Measurements from ENCODE around the gene CTTN.

Gene CTTN

DNA sequence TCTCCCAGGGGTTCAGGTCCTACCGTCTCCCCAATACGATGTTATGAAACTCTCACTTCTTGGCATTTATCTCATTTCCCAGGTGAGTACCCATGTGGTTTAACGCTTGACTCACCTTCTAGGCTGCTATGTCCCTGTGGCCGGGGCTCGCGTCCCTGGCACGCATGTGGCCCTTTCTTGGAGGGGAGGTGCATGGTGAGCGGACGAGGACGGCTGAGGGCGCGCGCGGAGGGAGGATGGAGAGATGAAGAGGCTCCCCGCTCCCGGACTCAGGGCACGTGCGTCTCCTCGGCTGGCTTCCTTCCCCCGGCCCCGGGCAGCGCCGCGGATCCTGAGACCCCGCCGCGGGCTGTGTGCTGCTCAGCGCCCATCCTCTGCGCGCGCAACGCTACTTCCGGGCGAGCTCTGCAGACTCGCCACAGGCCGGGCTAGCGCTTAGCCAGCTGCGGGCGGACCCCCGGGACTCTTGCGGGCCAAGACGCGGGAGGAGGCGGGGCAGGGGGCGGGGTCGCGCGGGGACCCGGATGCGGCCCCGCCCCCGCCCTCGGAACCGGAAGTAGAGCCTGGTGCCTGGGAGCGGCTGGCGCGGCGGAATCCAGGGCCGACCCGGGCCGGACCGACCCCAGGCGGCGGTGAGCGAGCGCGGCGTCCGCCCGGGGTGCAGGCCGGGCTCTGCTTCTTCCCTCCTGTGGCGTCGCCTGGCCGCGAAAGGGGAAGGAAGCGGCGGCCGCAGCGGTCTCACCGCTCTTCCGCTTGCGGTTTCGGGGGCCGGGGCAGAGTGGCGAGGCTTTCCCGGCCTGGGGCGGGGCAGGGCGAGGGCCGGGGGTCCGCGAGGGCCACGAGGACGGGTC is at the start of gene CTTN:
Gene CTTN (plus strand): TSS at position 547 of the 851 bp plus-strand sequence. CDS start 8,769 bp downstream, outside the sequence.
- H3K27me3 Mint-ChIP-seq: peaks cover 43% of the 10 kb centered on the region
- peaks cover 13% of the 10 kb centered on the region for H3K4me1 Mint-ChIP-seq
- H3K4me3 Mint-ChIP-seq: peak within 1 kb of the TSS; percentile 80
- no peaks in the 10 kb centered on the region for H3K9me3 Mint-ChIP-seq
- peak in 1 of 2 donors; percentile 15 for DNase-seq (ENCODE audit: low spot score in 2 of 2)
- peak within 1 kb of the TSS; percentile 76 for H3K27ac Mint-ChIP-seq (ENCODE audit: low read depth)
- ATAC-seq (replicated peaks; ENCODE audit: extremely low read depth, poor library complexity, severe bottlenecking): peak; percentile 45
- peaks cover 8% of the 10 kb centered on the region for H3K36me3 Mint-ChIP-seq (ENCODE audit: insufficient read depth)

DNA sequence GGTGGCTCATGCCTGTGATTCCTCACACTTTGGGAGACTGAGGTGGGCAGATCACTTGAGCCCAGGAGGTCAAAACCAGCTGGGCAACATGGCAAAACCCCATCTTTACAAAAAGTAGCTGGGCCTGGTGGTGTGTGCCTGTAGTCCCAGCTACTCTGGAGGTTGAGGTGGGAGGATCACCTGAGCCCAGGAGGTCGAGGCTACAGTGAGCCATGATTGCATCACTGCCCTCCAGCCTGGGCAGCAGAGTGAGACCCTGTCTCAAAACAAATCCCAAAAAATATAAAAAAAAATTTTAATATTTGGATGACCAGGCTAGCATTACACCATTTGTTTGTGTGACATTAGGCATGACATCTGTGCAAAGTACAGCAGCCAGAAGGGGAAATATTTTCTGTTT is 49.7 kb upstream of the CTTN start:
- DNase-seq (ENCODE audit: low spot score in 2 of 2) (no peak), ATAC-seq (replicated peaks; ENCODE audit: extremely low read depth, poor library complexity, severe bottlenecking) (no peak)
- no peaks in the 10 kb centered on the region for H3K27me3 Mint-ChIP-seq
- H3K27ac Mint-ChIP-seq (ENCODE audit: low read depth): no peak overlapping the region
- no peaks in the 10 kb centered on the region for H3K9me3 Mint-ChIP-seq
- peaks cover 19% of the 10 kb centered on the region for H3K4me1 Mint-ChIP-seq
- H3K36me3 Mint-ChIP-seq (ENCODE audit: insufficient read depth): peaks cover 37% of the 10 kb centered on the region
- H3K4me3 Mint-ChIP-seq: no peak overlapping the region

DNA sequence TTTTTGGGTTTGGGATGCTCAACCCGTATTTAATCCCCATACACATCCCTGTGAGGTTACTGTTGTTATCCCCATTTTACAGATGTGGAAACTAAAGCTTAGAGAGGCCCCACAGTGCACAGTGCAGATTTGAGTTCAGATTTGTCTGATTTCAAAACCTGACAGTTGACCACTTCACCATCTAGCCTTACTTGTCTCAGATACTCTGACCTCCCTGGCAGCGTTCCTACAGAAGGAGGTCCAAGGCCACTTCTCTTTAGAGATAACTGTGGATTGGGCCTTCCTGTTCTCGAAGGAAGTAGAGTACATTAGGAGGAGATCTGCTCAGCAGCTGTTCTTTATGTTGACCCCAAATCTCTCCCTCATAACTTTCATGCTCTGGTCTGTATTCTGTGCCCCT is 46.7 kb upstream of the CTTN start:
- peaks cover 27% of the 10 kb centered on the region for H3K4me1 Mint-ChIP-seq
- no peaks in the 10 kb centered on the region for H3K27me3 Mint-ChIP-seq
- DNase-seq (ENCODE audit: low spot score in 2 of 2) (no peak), ATAC-seq (replicated peaks; ENCODE audit: extremely low read depth, poor library complexity, severe bottlenecking) (no peak)
- H3K4me3 Mint-ChIP-seq: peak overlapping the region; percentile 61
- H3K27ac Mint-ChIP-seq (ENCODE audit: low read depth): no peak overlapping the region
- no peaks in the 10 kb centered on the region for H3K9me3 Mint-ChIP-seq
- peaks cover 39% of the 10 kb centered on the region for H3K36me3 Mint-ChIP-seq (ENCODE audit: insufficient read depth)

DNA sequence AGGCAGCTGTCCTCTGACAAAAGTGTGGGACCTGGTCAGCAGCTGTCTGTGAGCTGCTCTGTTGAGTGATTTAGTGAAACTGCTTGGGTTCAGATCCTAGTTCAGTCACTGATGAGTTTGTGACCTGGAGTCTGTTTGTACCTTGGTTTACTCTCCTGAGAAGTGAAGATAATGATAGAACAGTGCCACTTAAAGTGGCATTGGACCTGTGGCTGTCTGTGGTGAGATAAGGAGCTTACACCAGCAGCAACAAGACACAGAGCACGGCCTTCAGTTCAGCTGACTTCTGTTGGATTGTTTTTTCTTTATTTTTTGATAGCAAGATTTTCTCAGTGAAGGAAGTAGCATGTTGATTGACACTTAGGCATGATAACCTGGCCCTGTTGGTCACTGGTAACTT is 46.2 kb upstream of the CTTN start:
- H3K9me3 Mint-ChIP-seq: no peaks in the 10 kb centered on the region
- no peaks in the 10 kb centered on the region for H3K27me3 Mint-ChIP-seq
- peak overlapping the region; percentile 61 for H3K4me3 Mint-ChIP-seq
- ATAC-seq (replicated peaks; ENCODE audit: extremely low read depth, poor library complexity, severe bottlenecking) (no peak), DNase-seq (ENCODE audit: low spot score in 2 of 2) (no peak)
- no peak overlapping the region for H3K27ac Mint-ChIP-seq (ENCODE audit: low read depth)
- H3K4me1 Mint-ChIP-seq: peaks cover 27% of the 10 kb centered on the region
- peaks cover 44% of the 10 kb centered on the region for H3K36me3 Mint-ChIP-seq (ENCODE audit: insufficient read depth)

DNA sequence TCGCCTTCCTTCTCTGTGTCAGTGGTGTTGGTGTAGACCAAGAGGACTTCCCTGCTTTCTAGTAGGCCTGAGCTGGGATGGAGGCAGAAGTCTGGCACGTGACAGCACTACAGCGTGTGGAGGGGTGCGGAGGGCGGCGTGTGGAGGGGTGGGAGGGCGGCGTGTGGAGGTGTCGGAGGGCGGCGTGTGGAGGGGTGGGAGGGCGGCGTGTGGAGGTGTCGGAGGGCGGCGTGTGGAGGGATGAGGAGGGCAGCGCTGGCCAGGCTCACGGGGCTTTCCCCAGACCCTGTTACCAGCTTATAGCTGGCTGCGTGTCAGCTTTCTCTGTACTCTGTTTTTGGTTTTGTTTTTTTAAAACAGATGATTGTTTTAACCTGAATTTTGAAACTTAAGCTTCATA is 45.7 kb upstream of the CTTN start:
- Mint-ChIP-seq H3K27me3 (no peaks in the 10 kb centered on the region), H3K27ac (ENCODE audit: low read depth) (no peak overlapping the region), H3K4me3 (peak overlapping the region; percentile 61), H3K36me3 (ENCODE audit: insufficient read depth) (peaks cover 42% of the 10 kb centered on the region), H3K9me3 (no peaks in the 10 kb centered on the region), H3K4me1 (peaks cover 27% of the 10 kb centered on the region)
- ATAC-seq (replicated peaks; ENCODE audit: extremely low read depth, poor library complexity, severe bottlenecking): peak; percentile 47
- no peak for DNase-seq (ENCODE audit: low spot score in 2 of 2)

DNA sequence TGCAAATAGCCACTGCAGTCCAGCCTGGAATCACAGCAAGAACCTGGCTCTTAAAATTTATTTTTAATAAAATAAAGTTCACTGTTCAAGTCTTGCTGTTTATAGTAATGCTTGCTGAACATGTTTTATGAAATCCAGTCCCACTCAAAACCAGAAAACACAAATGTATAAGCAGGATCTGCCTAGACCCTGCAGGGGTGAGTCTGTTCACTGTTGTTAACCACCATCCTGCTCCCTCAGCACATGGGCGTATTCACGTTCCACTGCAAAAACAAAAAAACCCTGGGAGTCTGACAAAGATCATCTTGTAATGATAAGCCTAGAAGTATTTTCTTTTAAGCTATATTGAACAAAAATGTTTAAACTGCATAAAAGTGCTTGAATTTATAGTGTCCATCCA is 45.0 kb upstream of the CTTN start:
- Mint-ChIP-seq H3K4me3 (peak overlapping the region; percentile 61), H3K4me1 (peaks cover 27% of the 10 kb centered on the region), H3K9me3 (no peaks in the 10 kb centered on the region), H3K36me3 (ENCODE audit: insufficient read depth) (peaks cover 38% of the 10 kb centered on the region), H3K27me3 (no peaks in the 10 kb centered on the region), H3K27ac (ENCODE audit: low read depth) (peak overlapping the region; percentile 68)
- no peak for DNase-seq (ENCODE audit: low spot score in 2 of 2)
- ATAC-seq (replicated peaks; ENCODE audit: extremely low read depth, poor library complexity, severe bottlenecking): no peak

DNA sequence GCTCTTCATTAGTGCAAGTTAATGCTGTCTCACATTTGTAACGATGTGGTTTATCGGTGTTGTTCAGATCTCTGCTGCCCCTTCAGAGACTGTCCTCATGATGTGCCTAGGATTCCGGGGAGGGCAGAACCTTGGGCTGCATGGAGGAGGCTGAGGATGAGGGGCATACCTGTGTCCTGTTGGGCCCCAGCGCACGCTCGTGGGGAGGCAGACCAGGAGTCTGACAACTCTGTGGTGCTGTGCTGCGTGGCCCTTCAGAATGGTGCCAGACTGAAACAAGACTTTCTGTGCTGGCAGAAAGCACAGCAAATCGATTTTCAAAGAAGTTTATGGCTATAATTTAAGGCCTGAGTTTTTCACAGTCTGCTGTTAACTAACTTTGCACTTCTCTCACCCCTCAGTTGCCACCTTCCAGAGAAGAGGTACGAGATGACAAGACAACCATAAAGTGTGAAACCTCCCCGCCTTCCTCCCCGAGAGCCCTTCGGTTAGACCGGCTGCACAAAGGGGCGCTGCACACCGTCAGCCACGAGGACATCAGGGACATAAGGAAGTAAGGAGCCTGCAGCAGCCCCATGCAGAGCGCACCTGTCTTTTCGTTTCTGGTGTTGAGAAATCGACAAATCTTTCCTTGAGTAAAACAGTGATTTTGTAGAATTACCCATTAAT is 44.3 kb upstream of the CTTN start:
- peak overlapping the region; percentile 61 for H3K4me3 Mint-ChIP-seq
- ATAC-seq (replicated peaks; ENCODE audit: extremely low read depth, poor library complexity, severe bottlenecking): peak; percentile 67

DNA sequence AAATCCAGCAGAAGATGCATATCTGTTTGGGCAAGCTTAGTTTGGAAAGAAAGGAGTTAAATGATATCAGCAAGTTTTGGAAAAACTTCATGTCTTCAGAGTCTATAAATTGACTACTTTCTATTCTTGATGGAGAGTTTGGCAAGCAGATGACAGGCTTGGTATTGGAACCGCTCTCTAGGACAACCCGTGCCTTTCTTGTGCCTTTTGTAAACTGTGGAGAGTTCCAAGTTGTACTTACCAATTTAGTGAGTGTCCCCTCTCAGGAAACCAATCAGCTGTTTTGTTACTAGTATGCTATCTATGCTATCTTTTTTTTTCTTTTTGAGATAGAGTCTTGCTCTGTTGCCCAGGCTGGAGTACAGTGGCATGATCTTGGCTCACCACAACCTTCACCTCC is 43.7 kb upstream of the CTTN start:
- H3K27ac Mint-ChIP-seq (ENCODE audit: low read depth): peak overlapping the region; percentile 68

More for the DNA sequence above, 44.3 kb upstream of the CTTN start:
- Mint-ChIP-seq H3K9me3 (no peaks in the 10 kb centered on the region), H3K27me3 (no peaks in the 10 kb centered on the region), H3K36me3 (ENCODE audit: insufficient read depth) (peaks cover 39% of the 10 kb centered on the region), H3K4me1 (peaks cover 27% of the 10 kb centered on the region), H3K27ac (ENCODE audit: low read depth) (peak overlapping the region; percentile 68)
- DNase-seq (ENCODE audit: low spot score in 2 of 2): no peak

DNA sequence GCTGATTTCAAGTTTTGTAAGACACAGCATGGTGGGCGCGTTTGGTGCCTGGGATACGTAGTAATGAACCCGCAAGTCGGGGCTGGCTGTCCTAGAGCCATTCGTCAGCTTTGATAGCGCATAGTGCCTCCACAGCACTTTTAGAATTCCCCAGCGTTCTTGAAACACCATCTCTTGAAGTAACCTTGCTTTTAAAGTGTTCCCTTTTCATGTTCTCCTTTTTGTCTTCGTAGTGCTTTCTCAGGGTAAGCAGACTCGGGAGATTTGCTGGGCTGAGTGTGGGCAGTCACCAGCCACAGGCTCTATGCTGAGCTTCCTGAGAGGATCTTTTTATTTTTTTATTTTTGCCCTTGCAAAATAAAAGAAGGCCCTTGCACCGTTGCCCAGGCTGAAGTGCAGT is 39.6 kb upstream of the CTTN start:
- Mint-ChIP-seq H3K9me3 (no peaks in the 10 kb centered on the region), H3K4me3 (no peak overlapping the region), H3K27me3 (no peaks in the 10 kb centered on the region), H3K27ac (ENCODE audit: low read depth) (no peak overlapping the region), H3K4me1 (peaks cover 12% of the 10 kb centered on the region), H3K36me3 (ENCODE audit: insufficient read depth) (peaks cover 43% of the 10 kb centered on the region)
- DNase-seq (ENCODE audit: low spot score in 2 of 2) (no peak), ATAC-seq (replicated peaks; ENCODE audit: extremely low read depth, poor library complexity, severe bottlenecking) (no peak)

More for the DNA sequence above, 43.7 kb upstream of the CTTN start:
- Mint-ChIP-seq H3K9me3 (no peaks in the 10 kb centered on the region), H3K4me3 (no peak overlapping the region), H3K36me3 (ENCODE audit: insufficient read depth) (peaks cover 41% of the 10 kb centered on the region), H3K4me1 (peaks cover 27% of the 10 kb centered on the region), H3K27me3 (no peaks in the 10 kb centered on the region)
- DNase-seq (ENCODE audit: low spot score in 2 of 2): no peak
- no peak for ATAC-seq (replicated peaks; ENCODE audit: extremely low read depth, poor library complexity, severe bottlenecking)

DNA sequence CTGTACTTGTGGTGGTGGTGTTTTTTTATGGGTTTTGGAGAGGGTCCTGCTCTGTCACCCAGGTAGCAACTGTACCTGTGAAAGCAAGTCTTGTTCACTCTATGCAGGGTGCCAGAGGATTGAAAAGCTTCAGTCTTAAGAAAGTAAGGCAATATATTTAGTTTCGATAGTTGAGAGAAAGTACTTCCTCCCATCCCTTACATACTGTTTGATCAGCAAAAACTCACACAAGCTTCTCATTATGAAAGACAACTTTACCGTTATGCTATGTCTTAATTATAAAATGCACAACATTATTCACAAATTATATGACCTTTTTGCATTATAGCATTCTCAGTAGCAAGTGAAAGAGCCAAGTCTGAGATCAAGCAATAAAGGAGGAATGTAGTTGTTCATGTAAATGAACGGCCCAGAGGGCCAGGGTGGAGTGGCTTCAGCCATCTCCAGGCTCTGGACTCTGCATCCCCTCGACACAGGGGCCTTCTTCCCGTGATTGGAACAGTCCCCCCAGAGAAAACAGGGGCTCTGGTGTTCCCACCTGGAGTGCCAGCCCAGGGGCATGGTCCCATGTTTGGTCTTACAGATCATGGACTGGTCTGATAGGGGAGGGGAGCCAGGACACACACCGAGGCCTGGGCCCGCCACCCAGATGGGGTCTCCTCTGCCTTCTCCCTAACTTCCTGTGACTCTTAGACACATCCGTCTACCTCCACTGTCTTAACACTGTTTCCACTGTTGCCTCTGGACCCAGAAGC is 38.7 kb upstream of the CTTN start:
- H3K4me3 Mint-ChIP-seq: no peak overlapping the region
- H3K36me3 Mint-ChIP-seq (ENCODE audit: insufficient read depth): peaks cover 39% of the 10 kb centered on the region

DNA sequence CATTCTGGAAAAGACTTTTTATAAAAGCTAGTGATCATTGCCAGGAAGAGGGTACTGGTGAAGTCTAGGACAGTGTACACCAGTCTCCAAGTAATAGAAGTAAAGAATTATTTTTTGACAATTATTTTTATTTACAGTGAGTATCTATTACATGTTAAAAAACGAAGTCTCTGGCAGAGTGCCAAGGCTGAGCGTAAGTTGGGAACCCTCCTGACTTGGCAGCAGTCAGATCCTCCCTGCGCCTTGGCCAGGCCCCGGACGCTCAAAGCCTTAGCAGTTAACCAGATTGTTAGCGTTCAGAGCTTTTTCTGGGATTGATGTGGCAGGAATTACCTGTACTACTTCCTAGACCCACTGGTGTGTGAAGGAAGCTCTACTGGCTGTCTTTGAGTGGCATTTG is 38.1 kb upstream of the CTTN start:
- Mint-ChIP-seq H3K27ac (ENCODE audit: low read depth) (no peak overlapping the region), H3K4me3 (no peak overlapping the region), H3K9me3 (no peaks in the 10 kb centered on the region), H3K27me3 (no peaks in the 10 kb centered on the region), H3K4me1 (peaks cover 14% of the 10 kb centered on the region), H3K36me3 (ENCODE audit: insufficient read depth) (peaks cover 39% of the 10 kb centered on the region)
- no peak for DNase-seq (ENCODE audit: low spot score in 2 of 2)
- no peak for ATAC-seq (replicated peaks; ENCODE audit: extremely low read depth, poor library complexity, severe bottlenecking)

More for the DNA sequence above, 38.7 kb upstream of the CTTN start:
- ATAC-seq (replicated peaks; ENCODE audit: extremely low read depth, poor library complexity, severe bottlenecking): no peak
- H3K9me3 Mint-ChIP-seq: no peaks in the 10 kb centered on the region
- peaks cover 9% of the 10 kb centered on the region for H3K4me1 Mint-ChIP-seq
- no peak for DNase-seq (ENCODE audit: low spot score in 2 of 2)
- H3K27ac Mint-ChIP-seq (ENCODE audit: low read depth): no peak overlapping the region
- H3K27me3 Mint-ChIP-seq: no peaks in the 10 kb centered on the region

DNA sequence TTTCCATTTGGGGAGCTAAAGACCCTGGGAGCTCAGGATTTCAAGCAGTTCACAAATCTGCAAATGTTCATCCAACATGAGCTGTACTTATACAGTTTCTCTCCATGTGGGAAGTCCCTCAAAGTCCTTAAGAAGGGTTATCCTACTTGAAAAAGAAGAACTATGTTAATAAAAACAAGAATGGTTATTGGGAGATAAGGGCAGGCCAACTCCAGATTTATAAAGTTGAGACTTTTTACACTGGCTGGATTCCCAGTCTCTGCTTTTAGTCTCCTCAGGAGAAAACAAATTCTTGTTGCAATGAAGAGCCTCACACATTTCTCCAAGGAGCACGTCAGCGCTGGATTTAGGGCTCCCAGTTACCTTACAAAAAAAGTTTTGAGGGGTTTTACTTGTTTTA is 34.2 kb upstream of the CTTN start:
- no peak for ATAC-seq (replicated peaks; ENCODE audit: extremely low read depth, poor library complexity, severe bottlenecking)
- no peak overlapping the region for H3K27ac Mint-ChIP-seq (ENCODE audit: low read depth)

More for the DNA sequence above, 34.2 kb upstream of the CTTN start:
- Mint-ChIP-seq H3K4me3 (no peak overlapping the region), H3K27me3 (no peaks in the 10 kb centered on the region), H3K4me1 (peaks cover 22% of the 10 kb centered on the region), H3K36me3 (ENCODE audit: insufficient read depth) (peaks cover 25% of the 10 kb centered on the region), H3K9me3 (no peaks in the 10 kb centered on the region)
- no peak for DNase-seq (ENCODE audit: low spot score in 2 of 2)

Data from central memory CD8-positive, alpha-beta T cell (primary cell).